CMK (cell line): ENCODE measurements around the gene RBFOX1.

ENCODE experiments used
- DNase-seq: peaks from one replicate; pipeline ENCODE4 v3.0.0-alpha.2; 2010; ENCODE audit warnings: low read depth

The RBFOX1 gene

DNA sequence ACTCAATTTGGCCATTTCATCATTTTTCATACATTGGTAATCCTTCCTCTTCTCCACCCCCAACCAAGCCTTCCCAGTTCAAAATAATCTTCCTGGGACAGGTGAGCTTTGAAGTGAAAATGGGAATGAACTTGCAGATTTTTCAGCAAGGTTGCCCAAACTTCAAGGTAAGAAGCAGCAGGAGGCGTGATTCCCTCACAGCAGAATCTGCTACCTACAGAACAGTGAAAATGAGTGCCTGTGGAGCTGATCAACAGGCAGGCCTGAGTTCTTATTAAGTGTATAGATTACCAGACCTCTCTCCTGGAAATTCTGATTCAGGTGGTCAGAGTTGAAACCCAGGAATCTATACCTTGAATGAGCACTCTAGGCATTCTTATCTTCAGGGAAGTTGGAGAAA is 356.6 kb downstream of the RBFOX1 start:
- no peak for DNase-seq

- no peak for DNase-seq
Measured at GRCh38 chr16:7691533-7691932, 358.9 kb downstream of the RBFOX1 start.

DNA sequence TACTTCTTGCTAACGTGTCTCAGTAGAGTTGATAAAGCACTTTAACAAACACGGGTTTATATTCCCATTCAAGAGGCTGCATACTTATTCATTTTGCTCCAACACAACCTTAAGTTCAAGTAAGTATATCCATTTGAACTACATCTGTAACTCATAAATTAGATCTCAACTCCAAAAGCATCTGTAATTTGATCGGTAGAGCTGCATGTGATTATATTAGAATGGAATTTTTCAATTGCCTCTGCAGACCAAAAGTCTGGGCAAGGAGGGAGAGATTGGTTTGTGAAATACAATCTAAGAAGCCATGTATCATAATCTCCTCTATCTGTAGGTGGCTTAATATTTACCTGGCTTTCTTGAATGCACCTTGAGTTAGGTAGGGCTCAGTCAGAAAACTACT is 371.0 kb downstream of the RBFOX1 start:
- DNase-seq, result no peak

DNA sequence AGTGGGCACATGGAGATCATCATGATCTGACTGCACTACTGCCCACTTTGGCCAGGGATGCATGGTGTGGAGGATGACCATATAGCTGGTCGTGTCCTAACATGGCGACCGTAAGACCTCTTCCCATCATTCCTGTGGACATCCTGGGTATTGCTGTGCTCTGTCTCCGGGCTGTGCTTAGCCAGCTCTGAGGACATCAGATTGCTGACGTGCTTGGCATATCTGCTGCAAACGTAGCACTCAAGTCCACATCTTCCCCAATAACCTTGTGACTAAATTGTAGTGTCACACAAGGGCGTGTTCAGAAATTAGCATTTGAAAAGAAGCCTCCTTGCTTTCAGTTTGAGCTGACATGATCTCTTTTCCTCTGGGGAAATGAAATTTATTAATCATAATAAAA is 373.2 kb downstream of the RBFOX1 start:
- no peak for DNase-seq

- DNase-seq, result no peak
Measured at GRCh38 chr16:7709186-7709585, 376.5 kb downstream of the RBFOX1 start.

- DNase-seq, result no peak
Measured at GRCh38 chr16:7713244-7713643, 380.6 kb downstream of the RBFOX1 start.

GRCh38 chr16:7714775-7715174 is 382.1 kb downstream of the RBFOX1 start:
- no peak for DNase-seq

DNA sequence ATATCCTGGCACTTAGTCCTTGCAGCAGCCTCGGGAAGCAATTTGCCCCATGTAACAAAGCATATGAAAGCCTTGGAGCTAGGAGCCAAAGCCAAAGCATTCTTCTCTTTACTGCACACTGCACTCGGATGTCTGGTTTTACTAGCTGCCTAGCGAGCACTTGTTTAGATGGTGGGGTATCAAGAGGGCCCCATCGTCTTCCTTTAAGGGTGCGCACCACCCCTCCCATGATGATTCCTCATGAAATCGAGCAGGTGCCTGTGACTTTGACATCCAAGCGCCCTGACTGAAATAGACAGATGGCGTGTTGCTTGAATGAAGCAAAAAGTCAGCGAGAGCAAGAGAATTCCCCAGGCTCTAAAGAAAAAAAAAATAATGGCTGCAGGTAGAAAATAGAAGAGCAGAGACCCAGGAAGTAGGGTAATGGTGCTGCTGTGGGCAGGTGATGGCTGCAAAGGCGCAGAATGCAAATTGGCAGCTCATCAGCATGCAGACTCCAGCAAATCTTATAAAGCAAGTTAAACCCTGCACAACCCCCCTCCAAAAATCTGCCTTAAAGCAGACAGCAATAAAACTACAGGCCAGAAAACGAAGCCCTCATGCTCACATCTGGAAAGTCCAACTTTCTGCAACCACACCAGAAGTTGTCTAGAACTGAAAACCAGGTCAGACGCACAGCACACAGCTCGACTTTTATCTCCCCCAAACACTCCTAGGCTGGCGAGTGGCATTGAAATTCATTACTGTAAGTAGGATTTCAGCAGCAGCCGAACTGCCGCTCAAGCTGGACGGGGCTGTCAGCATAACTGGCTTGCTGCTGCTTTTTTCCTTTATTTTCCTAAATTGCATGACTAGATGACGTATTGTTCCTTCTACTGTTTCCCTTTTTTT is 384.3 kb downstream of the RBFOX1 start:
- DNase-seq, result no peak

DNA sequence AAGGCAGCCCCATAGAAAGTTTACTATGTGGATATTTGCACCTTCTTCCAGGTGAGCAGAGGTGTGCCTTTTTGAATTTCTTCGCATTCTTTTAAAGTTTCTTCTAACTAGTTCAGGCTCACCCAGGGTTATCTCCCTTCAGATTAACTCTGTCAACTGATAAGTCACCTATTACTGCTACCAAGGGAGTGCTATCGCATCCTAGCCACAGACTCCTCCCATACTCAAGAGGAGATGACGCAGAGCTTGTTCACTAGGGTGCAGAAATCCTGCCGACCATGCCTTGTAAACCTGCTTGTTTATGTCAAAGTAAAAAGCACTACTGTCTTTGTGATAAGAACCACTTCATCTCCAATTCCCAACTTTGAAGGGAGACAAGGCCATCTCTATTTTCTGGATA is 390.1 kb downstream of the RBFOX1 start:
- no peak for DNase-seq

- DNase-seq, result no peak
Measured at GRCh38 chr16:7731141-7731540, 398.5 kb downstream of the RBFOX1 start.

- no peak for DNase-seq
Measured at GRCh38 chr16:7736138-7736665, 403.6 kb downstream of the RBFOX1 start.

GRCh38 chr16:7742626-7743025 is 410.0 kb downstream of the RBFOX1 start:
- DNase-seq, result no peak

DNA sequence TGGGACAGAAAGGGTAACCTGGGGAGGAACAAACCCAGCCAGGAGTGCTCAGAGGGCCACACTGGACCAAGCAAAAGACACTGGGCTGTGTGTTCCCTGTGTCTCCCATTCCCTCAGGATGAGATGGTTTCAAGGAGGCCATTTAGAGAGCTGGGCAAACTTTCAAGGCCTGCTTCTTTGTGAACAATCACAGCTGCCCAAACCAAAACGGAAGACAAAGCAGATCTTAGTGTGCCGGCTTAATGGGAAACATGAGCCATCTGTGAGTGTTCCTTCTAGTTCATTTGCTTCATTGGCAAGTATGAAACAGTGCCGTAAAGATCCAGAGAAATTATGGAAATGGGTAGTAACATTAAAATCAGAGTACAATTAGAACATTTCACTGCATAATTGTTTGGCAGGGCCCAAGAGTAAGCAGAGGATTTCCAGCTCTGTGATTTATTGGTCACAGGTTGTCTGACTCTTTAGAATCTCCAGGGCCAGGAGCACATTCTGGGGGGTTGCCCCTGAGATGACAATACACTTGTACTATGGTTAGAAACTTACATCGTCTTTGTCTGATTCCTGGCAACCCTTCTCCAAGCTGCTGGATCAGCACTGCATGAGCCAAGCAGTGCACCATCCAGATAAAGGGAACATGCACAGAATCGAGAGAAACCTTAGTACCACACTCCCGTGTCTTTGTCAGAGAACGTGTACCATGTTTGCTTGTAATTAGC is 412.1 kb downstream of the RBFOX1 start:
- no peak for DNase-seq

DNA sequence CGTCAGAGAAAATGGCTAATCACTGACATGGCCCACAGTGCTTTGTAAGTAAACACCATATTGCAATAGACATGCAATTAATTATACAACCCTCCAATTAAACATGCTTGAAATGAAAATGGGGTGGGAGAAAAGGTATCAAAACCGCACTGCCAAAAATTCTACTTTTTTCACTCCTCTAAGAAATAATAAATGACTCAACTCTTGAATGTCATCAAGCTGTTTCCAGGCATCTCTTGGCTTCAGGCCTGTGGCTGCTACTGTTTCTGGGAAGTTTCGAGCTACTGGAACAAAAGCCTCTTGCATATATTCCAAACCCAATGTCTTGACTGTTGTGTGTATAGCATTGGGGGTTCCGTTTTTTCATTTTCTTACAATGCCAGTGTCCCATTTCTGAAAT is 412.6 kb downstream of the RBFOX1 start:
- DNase-seq, result no peak

- DNase-seq, result no peak
Measured at GRCh38 chr16:7746941-7747340, 414.3 kb downstream of the RBFOX1 start.

DNA sequence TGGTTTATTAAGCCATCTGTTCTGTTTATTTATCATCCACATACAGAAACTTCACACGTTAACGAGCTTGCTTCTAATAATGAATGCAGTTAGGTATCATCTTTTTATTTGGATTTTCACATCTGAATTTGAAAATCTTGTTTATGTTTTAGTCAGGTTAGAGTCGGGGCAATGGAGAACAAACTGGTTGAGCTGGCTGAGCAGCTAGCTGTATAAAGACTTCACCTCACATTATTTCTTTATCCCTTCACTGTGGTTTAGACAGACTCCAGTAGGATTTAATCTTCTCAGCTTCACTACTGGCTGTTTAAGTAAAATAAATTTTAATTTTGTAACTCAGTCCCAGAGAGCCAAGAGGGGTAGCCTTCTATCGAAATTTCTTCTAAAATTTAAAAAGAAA is 415.9 kb downstream of the RBFOX1 start:
- no peak for DNase-seq

DNA sequence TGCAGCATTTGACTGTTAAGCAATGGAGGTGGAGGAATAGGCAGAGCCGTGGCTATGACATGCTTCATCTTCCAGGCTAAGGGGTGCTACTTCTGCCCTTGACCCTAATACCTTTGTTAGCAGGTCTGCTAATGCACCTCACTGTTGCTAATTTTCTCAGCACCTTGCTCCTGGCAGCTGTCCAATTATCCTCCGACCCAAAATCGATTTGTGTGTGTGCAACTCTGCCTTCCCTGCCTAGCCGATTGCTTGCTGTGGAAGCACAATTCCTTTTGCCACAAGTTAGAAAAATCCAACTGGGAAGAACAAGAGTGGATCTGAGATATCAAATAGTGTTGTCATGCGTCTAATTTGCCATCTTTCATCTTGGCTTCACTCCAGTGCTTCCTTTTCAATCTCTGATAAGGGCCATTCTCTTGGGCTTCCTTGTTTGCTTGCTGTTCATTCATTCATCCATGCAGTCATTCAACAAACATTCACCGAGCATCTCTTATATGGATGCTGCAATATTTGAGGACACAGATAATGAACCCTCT is 422.8 kb downstream of the RBFOX1 start:
- no peak for DNase-seq
